HTR-8/SVneo (cell line): ENCODE results near the gene ADAM23.

Source experiments
- DNase-seq: peaks from one replicate; pipeline ENCODE4 v3.0.0; 2011; ENCODE audit warnings: low spot score, mixed read lengths; ENCODE audit not compliant: insufficient read length
- FAIRE-seq: peaks from 2 replicates; lab custom pipeline; 2011; peaks lifted over from hg19 to GRCh38; lab: Jason Lieb, UNC

Gene ADAM23

GRCh38 chr2:206558492-206558891 lies 115.2 kb downstream of the ADAM23 start:
- no peak for DNase-seq

GRCh38 chr2:206561962-206562361 lies 118.6 kb downstream of the ADAM23 start:
- DNase-seq, result no peak
- FAIRE-seq, result no peak

More at GRCh38 chr2:206558492-206558891, 115.2 kb downstream of the ADAM23 start:
- FAIRE-seq, result no peak

GRCh38 chr2:206562375-206562774 lies 119.0 kb downstream of the ADAM23 start:
- DNase-seq (no peak), FAIRE-seq (no peak)

- no peak for DNase-seq
- FAIRE-seq, result no peak
Measured at GRCh38 chr2:206563374-206563773, 120.0 kb downstream of the ADAM23 start.

GRCh38 chr2:206565666-206566065 lies 122.3 kb downstream of the ADAM23 start:
- FAIRE-seq, result no peak
- no peak for DNase-seq

GRCh38 chr2:206569470-206569869 lies 126.1 kb downstream of the ADAM23 start:
- DNase-seq (no peak), FAIRE-seq (no peak)

GRCh38 chr2:206570199-206570598 lies 126.9 kb downstream of the ADAM23 start:
- no peak for DNase-seq
- no peak for FAIRE-seq

GRCh38 chr2:206572725-206573124 lies 129.4 kb downstream of the ADAM23 start:
- FAIRE-seq (no peak), DNase-seq (no peak)

- FAIRE-seq (no peak), DNase-seq (no peak)
Measured at GRCh38 chr2:206573793-206574192, 130.5 kb downstream of the ADAM23 start.

- FAIRE-seq, result no peak
Measured at GRCh38 chr2:206584323-206585116, 141.2 kb downstream of the ADAM23 start.

GRCh38 chr2:206585335-206585734 lies 142.0 kb downstream of the ADAM23 start:
- DNase-seq, result no peak
- FAIRE-seq, result no peak

More at GRCh38 chr2:206584323-206585116, 141.2 kb downstream of the ADAM23 start:
- no peak for DNase-seq

- DNase-seq (no peak), FAIRE-seq (no peak)
Measured at GRCh38 chr2:206586609-206587008, 143.3 kb downstream of the ADAM23 start.

GRCh38 chr2:206597717-206598218 lies 154.4 kb downstream of the ADAM23 start:
- DNase-seq, result no peak
- no peak for FAIRE-seq

GRCh38 chr2:206603243-206603642 lies 159.9 kb downstream of the ADAM23 start:
- DNase-seq, result no peak
- FAIRE-seq, result no peak

GRCh38 chr2:206610451-206610850 lies 167.1 kb downstream of the ADAM23 start:
- DNase-seq, result no peak
- FAIRE-seq, result no peak

GRCh38 chr2:206611191-206611590 lies 167.9 kb downstream of the ADAM23 start:
- DNase-seq, result peak; percentile 3
- no peak for FAIRE-seq

GRCh38 chr2:206611736-206612135 lies 168.4 kb downstream of the ADAM23 start:
- DNase-seq (no peak), FAIRE-seq (no peak)

- DNase-seq (peak; percentile 48), FAIRE-seq (no peak)
Measured at GRCh38 chr2:206614811-206615210, 171.5 kb downstream of the ADAM23 start.

GRCh38 chr2:206615417-206616089 lies 172.2 kb downstream of the ADAM23 start:
- no peak for DNase-seq
- no peak for FAIRE-seq

- no peak for FAIRE-seq
- no peak for DNase-seq
Measured at GRCh38 chr2:206616151-206616550, 172.8 kb downstream of the ADAM23 start.

- DNase-seq (no peak), FAIRE-seq (no peak)
Measured at GRCh38 chr2:206619011-206619410, 175.7 kb downstream of the ADAM23 start.
